Dermis blood vessel endothelial cell (primary cell): ENCODE results near the gene PDZRN3. TPM values are rescaled to one million over a fixed set of nuclear protein-coding genes. Genes with fewer than 3 reads are reported as not detected.

Source experiments
- DNase-seq: peaks from one replicate; pipeline ENCODE4 v3.0.0; 2010
- total RNA-seq: library from RNA; depleted of rRNA; stranded (reverse); fragments of >200 nt; gene quantifications from 2 replicates; pipeline ENCODE4 v1.2.3, GENCODE V29; 2014

Gene PDZRN3
- total RNA-seq, 1 donor from 2014 or later: under 0.01 TPM

DNA sequence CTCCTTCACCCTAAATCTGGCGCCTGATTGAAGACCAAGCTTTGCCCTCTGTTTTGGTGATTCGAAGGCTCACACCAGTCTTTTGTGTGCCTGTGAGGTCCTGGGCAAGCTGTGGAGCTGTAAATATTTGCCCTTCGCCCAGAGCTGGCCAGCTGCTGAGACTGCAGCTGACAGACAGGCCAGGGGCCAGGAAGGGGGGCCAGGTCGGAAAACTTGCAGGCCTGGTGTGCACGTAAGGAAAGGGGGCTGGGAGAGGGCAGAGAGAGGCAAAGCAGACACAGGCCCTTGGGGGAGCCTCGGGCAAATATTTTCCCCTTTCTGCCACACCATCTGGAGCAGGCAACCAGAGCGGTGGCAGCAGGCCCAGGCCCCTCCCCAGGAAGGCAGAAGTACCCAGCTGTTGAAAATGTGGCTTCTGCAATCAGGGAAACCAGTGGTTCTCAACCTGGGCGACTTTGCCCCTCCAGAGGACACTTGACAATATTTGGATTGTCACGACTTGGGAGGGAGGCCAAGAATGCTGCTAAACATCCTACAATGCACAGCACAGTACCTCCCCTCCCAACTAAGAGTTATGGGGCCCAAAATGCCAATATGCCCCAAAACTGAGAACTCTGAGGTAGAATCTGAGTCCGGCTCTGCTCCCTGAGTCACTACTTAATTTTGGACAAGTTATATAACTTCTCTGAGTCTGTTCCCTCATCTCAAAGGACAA, 2.5 kb downstream of the PDZRN3 start:
- no peak for DNase-seq

DNA sequence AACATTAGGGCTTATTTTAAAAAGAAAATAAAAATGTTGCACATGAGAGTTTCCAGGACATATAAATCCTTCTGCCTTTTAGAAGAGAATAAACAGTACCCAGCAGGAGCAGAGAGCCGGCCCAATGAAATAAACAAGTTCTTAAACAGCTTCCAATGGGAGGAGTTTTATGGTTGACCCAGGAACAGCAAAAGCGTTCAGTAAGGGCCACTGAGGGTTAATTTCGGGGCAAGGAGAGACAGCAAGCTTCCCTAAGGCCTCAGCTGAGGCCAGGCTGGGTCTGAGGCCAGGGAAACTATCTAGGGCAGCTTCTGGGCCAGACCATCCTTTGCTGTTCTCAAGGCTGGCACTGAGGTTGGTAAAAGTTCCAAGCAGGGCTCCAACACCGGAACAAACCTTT, 3.4 kb downstream of the PDZRN3 start:
- no peak for DNase-seq

DNA sequence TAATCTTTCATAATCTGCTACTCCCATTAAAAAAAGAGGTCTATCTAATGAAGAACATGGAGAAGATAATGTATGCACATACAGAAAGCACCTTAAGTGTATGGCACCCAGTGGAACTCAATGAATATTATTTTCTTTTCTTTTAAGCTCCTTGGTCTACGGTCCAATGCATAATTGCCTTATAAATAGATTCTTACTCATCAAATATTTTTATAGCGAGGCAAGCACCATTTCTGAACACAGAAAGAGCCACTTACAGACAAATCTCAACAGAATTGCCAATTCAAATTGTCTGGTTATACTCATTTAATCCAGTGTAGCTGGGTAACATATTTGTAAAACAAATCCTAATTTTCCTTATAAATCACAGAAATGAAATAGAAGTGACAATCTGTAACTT, 6.3 kb downstream of the PDZRN3 start:
- DNase-seq: no peak

DNA sequence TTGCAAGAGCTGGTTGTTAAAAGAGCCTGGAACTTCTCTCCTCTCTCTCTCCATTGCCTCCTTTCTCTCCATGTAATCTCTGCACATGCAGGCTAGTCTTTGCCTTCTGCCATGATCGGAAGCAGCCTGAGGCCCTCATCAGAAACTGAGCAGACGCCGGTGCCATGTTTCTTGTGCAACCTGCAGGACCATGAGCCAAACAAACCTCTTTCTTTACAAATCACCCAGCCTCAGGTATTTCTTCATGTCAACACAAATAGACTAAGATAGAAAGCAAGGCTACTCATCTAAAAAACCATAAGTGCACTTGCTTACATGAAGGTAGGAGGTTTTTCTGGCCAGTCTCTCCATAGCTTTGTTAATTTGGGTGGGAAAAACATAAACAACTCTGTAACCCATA, 8.7 kb downstream of the PDZRN3 start:
- no peak for DNase-seq

DNA sequence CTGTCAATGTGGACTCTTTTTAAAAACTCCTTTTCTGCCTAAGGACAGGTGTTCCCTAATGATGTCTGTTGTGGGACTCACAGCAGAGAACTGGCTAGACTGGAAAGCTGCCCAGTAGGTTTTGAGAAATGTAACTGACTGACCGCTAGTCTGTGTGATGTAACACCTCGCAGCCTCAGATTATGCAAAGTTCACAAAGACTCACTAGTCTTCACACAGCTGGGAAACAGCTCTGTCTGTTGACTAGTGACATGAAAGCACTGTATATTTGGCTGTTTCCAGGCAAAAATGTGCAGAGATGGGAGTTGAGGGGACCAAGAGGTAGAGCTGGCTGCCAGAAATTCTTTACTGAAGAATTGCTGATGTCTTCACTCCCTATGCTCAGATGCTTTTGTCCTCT, 10.3 kb downstream of the PDZRN3 start:
- DNase-seq: no peak

DNA sequence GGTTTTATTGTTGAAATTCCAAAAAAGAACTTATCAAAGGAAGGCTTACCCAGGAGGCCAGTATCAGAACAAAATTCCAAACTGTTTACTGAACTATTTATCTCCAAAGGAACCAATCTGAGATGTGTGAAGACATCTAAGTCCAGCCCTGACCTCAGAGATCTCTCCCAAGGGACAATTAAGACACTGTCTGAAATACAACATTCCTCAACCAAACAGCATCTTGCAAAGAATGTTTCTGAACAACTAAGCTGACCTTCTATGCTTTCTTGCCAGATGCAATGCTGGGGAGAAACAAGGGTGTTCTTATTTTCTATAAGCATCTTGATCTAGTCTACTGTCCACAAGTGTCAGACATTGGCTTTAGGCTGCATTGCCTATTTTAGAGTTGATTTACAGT, 13.6 kb downstream of the PDZRN3 start:
- DNase-seq: no peak

DNA sequence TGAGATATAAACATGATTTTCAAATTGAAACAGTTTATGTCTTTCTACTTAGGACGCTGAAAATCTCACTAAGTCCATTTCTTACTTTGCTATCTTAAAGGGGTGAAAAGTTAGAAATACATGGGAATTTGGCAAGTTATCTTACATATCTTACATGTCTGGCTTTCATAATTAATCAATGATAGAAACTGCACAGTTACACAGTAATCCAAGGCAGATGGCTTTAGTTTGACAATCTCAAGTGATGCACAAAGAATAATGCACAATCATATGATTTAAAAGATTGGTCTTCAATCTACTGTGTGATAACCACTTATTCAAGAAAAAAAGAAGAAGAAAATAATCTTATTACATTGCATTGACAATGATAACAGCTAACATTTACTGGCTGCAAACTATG, 14.2 kb downstream of the PDZRN3 start:
- no peak for DNase-seq

DNA sequence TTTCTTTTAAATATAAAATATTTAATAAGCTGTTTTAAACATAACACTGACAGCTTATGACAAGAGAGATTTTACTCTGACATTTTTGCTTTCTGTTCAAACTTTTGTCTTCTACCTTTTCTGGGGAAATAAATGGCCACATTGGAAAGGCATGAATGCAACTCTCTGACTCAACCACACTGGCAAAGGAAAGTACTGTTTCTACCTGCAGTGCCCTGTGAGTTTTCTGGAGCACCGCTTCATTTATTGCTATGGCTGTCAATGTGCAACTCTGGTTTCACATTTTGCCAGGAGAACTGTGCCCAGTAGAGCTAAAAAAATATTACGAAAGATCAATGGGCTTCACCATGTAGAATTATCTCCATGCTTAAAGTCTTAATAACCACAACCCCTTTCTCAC, 15.1 kb downstream of the PDZRN3 start:
- DNase-seq: no peak

DNA sequence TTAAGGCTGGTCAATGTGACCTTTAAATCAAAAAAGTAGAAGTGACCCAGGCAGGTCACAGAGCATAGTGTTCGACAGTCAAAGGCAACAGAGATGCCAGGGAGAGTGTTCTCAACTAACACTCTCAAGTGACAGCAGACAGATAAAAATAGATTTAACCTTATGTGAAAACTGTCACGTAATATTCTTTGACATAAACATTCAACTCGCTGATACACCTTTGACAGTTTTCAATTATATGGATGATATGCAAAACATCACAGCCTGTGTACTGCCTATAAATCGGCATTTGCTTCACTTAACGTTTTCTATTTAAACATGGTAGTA, 15.5 kb downstream of the PDZRN3 start:
- DNase-seq: no peak

DNA sequence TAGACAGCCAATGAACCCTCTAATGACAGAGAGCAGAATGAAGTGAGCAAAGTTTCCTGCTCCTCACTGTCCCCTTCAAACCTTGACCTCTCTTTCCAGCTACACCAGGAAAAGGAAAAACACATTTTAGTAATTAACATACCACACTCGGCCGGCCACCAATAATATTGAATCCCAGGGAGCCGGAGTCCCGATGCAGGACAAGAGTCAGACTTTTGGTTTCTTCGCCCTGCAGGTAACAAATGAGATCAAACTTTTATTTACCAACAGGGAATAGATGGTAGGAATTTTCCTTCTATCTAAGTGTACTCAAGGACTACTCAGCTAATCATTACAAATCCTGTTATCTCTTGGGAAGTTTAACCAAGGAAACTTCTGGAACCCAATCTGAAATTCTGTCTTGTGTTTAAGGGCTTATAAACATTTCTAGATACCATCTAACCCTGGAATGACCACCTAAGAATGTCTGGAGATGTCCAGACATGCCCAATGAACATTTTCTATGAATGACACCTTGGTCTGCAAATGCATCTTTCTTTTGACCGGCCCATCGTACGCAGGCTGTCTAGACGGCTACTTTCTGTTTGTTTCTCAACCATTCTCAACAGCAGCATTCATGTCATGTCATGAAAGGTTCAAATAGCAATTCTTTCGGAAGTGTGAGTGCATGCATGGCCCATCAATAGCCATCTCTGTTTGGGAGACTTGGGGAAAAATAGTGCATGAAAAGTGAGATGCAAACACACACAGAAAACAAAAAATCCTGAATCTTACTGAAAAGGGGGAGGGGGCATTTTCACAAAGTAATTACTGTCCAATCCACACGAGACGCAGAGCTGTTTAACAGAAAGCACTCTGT, 16.1 kb downstream of the PDZRN3 start:
- no peak for DNase-seq

DNA sequence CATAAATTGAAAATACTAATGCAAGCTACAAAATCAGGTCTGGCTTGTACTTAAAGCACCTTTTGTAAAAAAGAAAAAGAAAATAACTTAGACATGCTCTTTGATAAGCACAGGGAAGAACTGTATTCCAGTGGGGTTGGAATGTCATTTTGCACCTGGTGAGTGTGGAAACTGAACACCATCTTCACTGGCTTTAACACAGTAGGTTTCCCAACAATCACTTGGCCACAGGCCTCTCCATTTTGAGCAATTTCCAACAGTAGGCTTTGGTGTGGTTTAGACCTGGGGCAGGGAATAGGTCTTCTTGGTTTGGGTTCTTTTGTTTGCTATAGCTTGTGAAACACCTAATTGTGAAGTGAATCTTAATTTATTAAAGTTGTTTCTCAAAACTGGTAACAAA, 18.9 kb downstream of the PDZRN3 start:
- DNase-seq: no peak

DNA sequence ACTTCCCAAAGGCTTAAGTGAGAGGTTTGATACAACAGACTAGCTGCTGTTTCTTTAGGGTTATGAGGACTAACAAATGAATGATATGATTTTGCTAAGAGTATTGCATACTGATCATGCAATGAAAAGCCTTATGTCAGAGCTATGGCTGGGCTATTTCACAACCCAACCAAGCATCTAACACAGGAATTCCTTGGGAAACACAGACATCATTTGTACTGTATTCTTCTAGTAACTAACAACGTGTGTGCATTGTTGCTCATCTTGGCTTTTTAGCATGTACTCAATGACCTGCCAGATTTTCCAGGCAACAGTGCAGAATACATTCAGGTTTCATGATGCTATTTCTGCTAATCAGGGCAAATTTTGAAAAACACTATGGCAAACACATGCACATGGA, 19.3 kb downstream of the PDZRN3 start:
- DNase-seq: no peak

DNA sequence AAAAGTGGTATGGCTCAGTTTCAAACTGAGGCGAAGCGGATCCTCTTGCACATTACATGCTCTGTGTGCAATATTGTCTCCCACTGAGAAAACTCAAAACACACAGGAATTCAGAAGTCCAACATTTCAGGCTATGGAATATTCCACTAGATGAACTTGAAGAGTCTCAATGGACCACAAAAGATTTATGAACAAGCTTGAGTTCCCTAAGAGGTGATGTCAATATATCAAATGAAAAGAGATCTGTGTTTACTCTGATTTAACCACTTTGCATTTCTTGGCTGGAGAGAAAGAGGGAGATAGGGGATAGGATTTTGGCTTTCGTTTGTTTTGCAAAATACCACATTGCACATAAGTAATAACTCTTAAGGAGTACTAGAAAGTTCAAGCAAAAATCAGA, 20.3 kb downstream of the PDZRN3 start:
- DNase-seq: no peak

DNA sequence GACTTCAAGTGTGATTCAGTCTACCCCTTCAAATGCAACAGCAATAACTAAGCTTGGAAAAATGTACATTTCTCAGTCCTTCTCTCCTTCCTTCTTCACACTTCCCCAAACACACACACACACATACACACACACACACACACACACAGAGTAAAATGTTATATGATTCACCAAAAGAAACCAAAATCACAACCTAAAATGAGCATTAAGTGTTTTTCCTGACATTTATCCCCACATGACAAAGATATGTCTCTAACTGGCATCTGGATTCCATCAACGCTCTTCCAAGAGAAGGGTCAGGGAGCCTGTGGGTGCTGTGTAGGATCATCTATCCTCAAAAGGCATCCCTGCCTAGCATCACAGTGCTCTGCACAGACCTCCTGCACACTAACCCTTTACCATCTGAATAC, 21.0 kb downstream of the PDZRN3 start:
- DNase-seq: no peak

DNA sequence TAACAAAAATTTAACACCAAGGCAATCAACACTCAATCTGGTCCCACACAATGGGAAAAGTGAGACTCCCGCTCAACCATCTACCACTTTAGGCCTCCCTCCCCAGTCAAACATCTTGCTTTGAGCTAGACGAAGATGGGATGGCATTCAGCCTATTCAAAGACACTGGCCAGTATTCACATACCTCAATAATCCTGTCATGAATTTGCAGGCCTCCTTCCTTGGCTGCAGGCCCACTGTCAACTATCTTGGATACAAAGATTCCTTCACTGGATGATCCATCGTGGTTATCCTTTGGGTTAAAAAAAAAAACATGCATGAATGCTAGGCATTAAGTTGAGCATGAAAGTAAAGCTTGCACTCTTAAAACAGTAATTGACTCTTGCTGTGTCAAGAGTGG, 22.6 kb downstream of the PDZRN3 start:
- DNase-seq: no peak

DNA sequence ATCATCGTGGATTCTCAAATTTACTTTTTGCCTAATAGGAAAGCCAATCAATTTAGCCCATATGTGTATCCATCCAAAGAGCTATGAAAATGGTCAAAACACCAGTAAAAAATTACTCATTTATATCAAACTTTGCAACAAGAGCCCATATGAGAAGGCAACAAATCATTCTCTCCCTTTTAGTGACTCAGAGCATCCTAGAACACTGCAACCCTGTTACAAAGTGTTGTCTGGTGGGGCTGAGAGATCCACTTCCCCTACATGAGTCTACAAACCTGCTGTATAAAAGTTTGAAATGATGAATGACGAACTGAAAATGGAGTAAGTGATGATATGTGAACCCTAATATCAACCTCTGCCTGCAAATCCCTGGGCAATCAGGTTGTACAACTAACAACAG, 23.3 kb downstream of the PDZRN3 start:
- DNase-seq: no peak

DNA sequence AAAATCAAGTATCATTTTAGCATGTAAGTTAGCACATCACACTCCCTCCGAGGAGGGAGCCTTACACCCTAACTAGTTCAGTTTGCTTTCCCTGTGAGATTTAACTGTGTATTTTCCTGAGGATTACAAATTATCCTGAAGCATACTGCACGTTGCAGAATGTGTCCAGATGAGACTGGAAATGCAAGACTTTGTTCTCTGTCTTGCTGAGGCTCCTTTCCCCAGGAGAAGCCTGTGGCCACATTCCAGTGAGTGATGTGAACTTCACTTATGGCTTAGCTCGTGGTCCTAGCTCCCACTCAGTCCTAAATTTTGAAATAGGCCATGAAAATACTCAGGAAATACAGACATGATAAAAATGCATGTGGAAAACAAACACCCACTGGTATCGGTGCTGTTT, 23.7 kb downstream of the PDZRN3 start:
- DNase-seq: no peak

DNA sequence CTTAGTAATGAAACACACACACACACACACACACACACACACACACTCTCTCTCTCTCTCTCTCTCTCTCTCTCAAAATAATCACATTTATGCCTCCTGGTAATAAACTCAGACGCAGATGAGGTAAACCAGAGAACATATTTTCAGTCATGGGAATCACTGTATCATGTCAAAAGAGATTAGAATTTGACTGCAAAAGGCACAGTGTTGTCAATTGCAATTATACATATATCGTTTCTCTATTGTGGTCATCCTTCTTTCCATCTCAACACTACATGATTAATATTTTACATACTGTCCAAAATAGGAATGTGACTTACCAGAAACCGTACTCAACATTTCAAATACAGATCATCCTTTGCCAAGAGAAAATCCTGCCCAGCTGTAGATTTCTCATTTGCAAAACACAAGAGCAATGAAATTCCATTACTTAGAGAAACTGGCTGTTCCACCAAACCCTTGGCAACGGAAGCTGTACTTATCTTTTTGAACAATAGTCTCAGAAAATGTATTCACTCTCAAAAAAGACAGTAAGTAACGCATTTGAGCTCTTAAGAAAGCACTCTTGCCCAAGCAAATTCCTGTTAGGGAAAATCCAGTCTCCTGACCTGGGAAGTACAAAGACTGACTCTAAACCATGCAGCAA, 24.3 kb downstream of the PDZRN3 start:
- DNase-seq: no peak

DNA sequence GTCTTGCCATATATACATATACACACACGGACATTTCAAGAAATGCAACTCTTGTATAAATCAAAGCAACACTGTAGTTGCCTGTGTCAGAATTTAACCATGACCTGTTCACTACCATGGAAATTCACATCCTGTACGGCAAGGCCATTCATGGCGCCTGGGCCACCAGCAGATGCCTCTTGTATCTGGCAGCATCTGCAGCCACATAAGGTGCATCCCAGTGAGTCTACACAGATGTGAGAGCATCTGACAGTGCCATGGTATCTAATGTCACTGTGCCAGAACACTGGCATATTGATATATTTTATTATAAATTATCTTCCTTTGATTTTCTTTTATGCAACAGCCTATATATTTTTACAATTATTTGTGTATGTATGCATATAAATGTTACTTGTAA, 25.1 kb downstream of the PDZRN3 start:
- DNase-seq: no peak

DNA sequence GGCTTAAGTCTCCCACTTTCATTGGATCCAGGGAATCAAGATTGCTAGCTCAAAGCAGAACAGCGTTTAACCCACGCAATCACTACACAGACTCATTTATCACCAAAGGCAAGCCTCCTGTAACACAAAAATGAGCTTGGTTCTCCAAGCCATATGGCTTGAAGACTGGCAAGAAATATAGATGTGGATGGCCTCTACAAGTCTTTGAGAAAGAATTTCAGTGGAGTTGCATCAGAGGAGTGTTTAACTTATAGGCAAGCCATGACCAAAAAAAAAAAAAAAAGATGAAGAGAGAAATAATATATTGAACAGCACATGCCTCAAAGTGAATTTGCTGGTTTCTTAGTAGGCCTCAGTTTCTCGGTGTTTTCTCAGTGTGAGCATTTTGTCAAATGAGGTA, 27.3 kb downstream of the PDZRN3 start:
- DNase-seq: no peak

DNA sequence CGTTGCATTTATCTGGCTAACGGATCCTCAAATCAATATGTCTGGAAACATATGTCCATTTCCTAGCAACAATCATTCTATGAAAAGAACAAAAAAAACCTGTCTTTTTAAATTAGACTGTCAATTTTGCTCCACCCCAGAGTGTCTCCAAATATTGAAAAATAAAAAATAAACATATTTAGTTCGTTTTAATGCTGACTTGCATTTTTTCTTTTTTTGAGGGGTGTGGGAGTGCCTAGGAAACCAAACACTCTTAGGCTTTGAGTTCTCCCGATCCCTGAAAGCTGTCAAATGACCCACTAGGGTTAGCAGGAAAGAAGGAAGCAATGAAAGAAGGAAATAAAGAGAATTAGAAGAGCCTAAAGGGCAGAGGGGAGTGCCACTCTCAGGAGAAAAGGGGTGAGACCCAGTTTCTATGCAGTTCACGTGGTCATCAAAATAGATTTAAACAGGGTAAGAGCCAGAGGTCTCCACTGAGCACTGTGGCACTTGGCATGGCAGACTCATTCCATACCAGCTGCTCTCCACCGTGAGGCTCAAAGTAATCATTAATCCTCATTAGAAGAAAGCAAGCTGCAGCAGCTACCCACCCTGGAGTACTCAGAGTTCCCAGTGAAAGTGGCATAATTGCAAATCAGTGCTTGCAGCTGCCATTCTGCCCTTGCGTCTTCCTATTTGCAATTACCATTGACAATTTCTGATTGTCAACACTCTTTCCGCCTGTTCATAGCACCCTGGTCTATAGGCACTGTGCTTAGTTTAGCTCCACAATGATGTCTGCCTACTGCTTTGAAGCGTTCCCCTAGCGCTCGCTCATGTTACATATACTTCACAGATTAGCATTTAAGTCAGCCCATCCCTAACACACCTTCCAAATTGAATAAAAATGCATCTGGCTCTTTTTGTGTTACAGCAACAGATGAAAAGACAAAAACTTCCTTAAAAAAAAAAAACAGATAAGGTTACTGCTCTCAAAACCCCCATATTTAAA, 32.3 kb downstream of the PDZRN3 start:
- DNase-seq: no peak

DNA sequence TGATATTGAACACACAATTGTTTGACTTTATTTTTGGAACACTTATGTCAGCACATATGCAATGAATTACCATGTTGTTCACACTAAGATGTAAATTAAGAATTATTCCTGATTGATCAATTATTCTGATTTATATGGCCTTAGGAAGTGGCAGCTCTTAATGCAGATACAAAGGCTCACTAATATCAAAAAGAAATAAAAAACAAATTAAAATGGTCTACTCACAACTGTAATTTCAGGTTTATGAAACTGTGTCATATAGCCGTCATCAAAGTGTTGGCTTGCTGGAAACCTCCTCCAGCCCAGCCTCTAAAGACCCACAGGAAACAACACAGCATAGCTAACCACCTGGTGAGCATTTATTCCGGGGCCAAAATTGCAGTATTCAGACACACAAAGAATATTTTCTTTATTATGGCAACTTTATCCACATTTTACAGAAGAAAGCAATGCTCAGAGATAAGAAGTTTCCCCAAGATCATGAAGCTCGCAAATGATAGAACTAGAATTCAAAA, 33.4 kb downstream of the PDZRN3 start:
- DNase-seq: no peak

DNA sequence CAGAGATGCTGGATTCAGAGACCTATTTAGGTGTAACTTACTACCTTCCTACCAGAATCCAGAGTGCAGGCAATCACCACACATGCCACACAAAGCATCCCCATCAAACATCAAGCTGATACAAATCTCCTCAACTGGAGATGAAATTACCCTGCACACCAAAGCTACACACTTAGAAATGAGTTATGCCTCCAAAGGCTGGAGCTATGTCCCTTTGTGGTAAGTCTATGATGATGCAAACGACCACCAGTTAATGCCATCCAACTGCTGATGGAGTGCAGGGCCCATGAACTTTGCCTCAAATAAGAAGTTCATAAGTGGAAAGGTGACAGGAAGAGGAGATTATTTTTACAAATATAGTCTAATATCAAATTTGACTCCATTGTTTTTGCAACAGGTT, 38.1 kb downstream of the PDZRN3 start:
- no peak for DNase-seq
